NCI-H2196 treated with DMSO at 0.1 percent for 48 hours (cell line): ENCODE data around the gene C2orf49.
"Not testable (repeated sequence)": the region's sequence is repeated elsewhere in the genome, so short reads cannot be mapped to it uniquely, and the experiment has no call there.

Source experiments
- DNase-seq: peaks from one replicate; lab custom pipeline; 2025; ENCODE audit not compliant: unreplicated experiment; lab: John Stamatoyannopoulos, UW

Gene C2orf49

GRCh38 chr2:105320651-105321215, 16.6 kb upstream of the C2orf49 start:
- no peak for DNase-seq

GRCh38 chr2:105321875-105322646, 15.3 kb upstream of the C2orf49 start:
- no peak for DNase-seq

- DNase-seq: no peak
These were observed 14.2 kb upstream of the C2orf49 start for GRCh38 chr2:105323111-105323510.

- DNase-seq: no peak
These were observed 13.2 kb upstream of the C2orf49 start for GRCh38 chr2:105324101-105324500.

- no peak for DNase-seq
These were observed 12.6 kb upstream of the C2orf49 start for GRCh38 chr2:105324732-105325131.

GRCh38 chr2:105325389-105325963, 11.9 kb upstream of the C2orf49 start:
- no peak for DNase-seq

- DNase-seq: not testable (repeated sequence)
These were observed 10.1 kb upstream of the C2orf49 start for GRCh38 chr2:105327271-105327670.

- DNase-seq: no peak
These were observed 9.7 kb upstream of the C2orf49 start for GRCh38 chr2:105327690-105328089.

- DNase-seq: peak; percentile 47
These were observed 8.8 kb upstream of the C2orf49 start for GRCh38 chr2:105328281-105329196.

- no peak for DNase-seq
These were observed 8.2 kb upstream of the C2orf49 start for GRCh38 chr2:105329197-105329554.

- DNase-seq: peak; percentile 18
These were observed 7.5 kb upstream of the C2orf49 start, which contains the start of gene TGFBRAP1 for GRCh38 chr2:105329561-105330495. Gene TGFBRAP1, minus strand, starts transcription at chr2:105329735. Its CDS starts 21,434 bp downstream, at chr2:105308301.

- DNase-seq: no peak
These were observed 6.5 kb upstream of the C2orf49 start for GRCh38 chr2:105330681-105331375.

GRCh38 chr2:105334211-105334610, 3.1 kb upstream of the C2orf49 start:
- DNase-seq: no peak

- DNase-seq: no peak
These were observed 1.9 kb upstream of the C2orf49 start for GRCh38 chr2:105335469-105335868.

GRCh38 chr2:105336786-105337121, 586 bp upstream of the C2orf49 start:
- no peak for DNase-seq

- DNase-seq: no peak
These were observed 663 bp downstream of the C2orf49 start for GRCh38 chr2:105338020-105338385.

- DNase-seq: no peak
These were observed 2.1 kb downstream of the C2orf49 start for GRCh38 chr2:105339414-105339813.

GRCh38 chr2:105344704-105345345, 7.5 kb downstream of the C2orf49 start:
- peak; percentile 31 for DNase-seq

- DNase-seq: no peak
These were observed 19.8 kb downstream of the C2orf49 start for GRCh38 chr2:105357122-105357521.
